Left lobe of liver (tissue), 2 donors: Measurements from ENCODE around the gene EPHB2. TPM values are rescaled to one million over a fixed set of nuclear protein-coding genes. Genes with fewer than 3 reads are reported as not detected.
A peak's percentile ranks its signal among the peaks of the same experiment; 100 is the strongest.

Experiments used
- ATAC-seq: fragments of 200-7000 bp; cut with Tn5 transposase; one replicate; pipeline ENCODE4 v1.9.1; 2020; ENCODE audit warnings: mild to moderate bottlenecking, moderate library complexity
- DNase-seq: peaks from one replicate; pipeline ENCODE4 v3.0.0-alpha.2; 2020; ENCODE audit warnings: low spot score
- total RNA-seq: library from RNA; stranded (reverse); gene quantifications from one replicate; pipeline ENCODE4 v1.2.1, GENCODE V29; 2021
- donor health status: DM: no; HTN: no; CAD: no; lungs with moderate emphysema.
- donor health status: DM: no; HTN: yes; CAD: no.

Gene EPHB2
- total RNA-seq, 1 donor from 2014 or later, result 0.38 TPM

GRCh38 chr1:22777388-22778057, 66.9 kb downstream of the EPHB2 start:
- DNase-seq, result no peak
- no peak for ATAC-seq

DNA sequence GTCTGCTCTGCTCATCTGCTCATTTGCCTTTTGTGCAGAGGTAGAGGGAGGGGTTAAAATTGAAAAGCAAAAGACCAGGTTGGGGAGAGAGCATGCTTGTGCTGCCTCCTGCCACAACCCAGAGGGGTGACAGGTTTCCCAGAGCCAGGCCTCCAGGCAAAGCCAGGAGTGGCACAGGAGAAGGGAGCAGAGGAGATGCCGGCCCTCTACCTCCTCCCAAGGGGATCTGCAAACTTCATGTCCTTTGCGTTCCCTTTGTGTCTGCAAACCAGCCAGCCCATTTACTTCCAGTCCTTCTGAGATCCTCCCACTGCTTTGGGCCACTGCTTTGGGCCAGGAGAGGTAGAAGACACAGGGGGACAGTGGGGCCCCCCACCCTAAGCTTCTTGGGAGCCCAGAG, 67.8 kb downstream of the EPHB2 start:
- DNase-seq (no peak), ATAC-seq (no peak)

- no peak for DNase-seq
Measured at GRCh38 chr1:22778862-22779520, 68.4 kb downstream of the EPHB2 start.

DNA sequence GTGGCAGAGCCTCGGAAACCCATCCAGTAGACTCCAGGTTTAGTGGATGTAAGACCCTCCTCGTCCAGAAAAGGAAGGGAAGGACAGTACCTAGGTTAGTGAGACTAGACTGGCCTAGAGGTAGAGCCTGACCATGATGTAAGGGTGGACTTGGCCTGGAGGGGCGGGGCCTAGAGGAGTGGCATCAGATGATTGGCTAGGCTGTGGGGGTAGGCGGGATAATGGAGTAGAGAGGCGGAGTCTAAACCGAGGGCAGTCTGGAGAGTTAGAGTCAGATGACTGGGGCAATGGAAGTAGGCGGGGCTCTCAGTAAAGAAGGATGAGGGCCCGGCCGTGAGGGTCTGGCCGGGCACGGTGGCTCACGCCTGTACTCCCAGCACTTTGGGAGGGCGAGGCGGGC, 70.1 kb downstream of the EPHB2 start:
- no peak for ATAC-seq
- no peak for DNase-seq

More at GRCh38 chr1:22778862-22779520, 68.4 kb downstream of the EPHB2 start:
- peak; percentile 19 for ATAC-seq

GRCh38 chr1:22781483-22781882, 70.8 kb downstream of the EPHB2 start:
- ATAC-seq (no peak), DNase-seq (no peak)

DNA sequence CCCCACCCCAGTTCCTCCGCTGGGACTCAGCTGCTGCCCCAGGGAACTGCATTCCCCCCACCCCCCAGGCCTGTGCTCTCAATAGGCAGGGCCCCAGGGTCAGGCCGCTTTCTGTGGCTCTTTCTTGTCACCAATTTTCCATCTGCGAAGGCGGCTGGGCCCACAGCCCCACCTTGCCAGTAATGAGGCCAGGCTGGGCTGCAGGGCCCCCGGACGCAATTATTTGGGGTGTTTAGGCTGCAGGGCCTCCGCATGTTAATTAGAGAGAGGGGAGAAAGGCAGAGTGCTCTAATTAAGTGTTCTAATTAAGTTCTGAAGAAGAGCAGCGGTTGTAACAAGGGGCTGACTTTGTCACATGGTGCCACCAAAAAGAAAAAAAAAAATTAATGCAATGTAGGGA, 71.8 kb downstream of the EPHB2 start:
- DNase-seq (no peak), ATAC-seq (no peak)

GRCh38 chr1:22784317-22784716, 73.7 kb downstream of the EPHB2 start:
- ATAC-seq (no peak), DNase-seq (no peak)

DNA sequence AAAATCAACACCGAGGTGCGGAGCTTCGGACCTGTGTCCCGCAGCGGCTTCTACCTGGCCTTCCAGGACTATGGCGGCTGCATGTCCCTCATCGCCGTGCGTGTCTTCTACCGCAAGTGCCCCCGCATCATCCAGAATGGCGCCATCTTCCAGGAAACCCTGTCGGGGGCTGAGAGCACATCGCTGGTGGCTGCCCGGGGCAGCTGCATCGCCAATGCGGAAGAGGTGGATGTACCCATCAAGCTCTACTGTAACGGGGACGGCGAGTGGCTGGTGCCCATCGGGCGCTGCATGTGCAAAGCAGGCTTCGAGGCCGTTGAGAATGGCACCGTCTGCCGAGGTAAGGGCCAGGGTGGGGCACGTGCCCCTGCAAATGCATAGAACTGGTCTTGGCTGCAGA, 74.1 kb downstream of the EPHB2 start:
- ATAC-seq, result no peak

GRCh38 chr1:22786101-22786500, 75.5 kb downstream of the EPHB2 start:
- no peak for ATAC-seq
- DNase-seq, result no peak

More for the DNA sequence above, 74.1 kb downstream of the EPHB2 start:
- no peak for DNase-seq

DNA sequence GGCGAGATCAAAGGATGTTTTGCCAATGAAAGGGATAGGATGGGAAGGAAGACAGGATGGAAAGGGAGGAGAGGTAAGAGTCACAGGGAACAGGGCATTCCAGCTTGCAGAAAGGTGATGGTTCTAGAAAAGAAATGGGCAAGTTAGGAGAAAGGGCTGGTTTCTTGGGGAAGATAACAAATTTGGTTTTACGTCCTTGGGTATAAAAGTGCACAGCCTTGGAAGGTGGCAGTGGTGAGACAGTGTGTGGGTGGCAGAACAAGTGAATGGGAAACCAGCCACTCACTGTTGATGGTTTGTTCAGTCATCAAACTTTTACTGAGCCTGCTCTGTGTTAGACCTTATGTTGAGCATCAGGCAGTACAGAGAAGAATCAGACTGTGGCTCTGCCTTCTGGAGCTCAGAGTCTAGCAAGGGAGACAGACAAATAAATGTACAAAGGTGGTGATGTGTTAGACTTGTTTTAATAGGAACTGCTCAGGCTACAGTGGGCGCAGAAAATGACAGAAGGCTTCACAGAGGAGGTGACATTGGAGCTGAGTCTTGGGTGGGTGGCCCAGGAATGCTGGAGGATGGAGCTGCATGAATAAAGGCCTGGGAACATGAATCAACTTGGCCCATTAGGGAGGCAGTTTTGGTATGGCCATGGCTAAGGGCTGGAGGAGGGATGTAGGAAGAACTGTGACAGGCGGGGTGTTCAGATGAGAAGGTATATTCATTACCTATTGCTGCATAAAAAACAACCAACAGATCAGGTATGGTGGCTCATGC, 76.3 kb downstream of the EPHB2 start:
- no peak for ATAC-seq
- no peak for DNase-seq

DNA sequence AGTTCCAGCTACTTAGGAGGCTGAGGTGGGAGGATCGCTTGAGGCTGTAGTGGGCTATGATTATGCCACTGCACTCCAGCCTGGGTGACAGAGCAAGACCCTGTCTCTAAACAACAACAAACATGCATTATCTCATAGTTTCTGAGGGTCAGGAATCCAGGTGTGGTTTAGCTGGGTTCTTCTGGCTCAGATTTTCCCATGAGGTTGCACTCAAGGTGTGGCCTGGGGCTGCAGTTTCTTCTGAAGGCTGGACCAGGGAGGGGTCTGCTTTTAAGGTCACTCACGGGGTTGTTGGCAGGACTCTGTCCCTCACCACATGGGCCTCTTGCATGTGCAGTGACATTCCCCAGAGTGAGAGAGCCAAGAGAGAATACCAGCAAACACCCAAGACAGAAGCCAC, 77.0 kb downstream of the EPHB2 start:
- no peak for DNase-seq
- ATAC-seq, result no peak

- no peak for ATAC-seq
- DNase-seq, result no peak
Measured at GRCh38 chr1:22788254-22788661, 77.6 kb downstream of the EPHB2 start.

- no peak for DNase-seq
- ATAC-seq, result no peak
Measured at GRCh38 chr1:22789356-22789994, 78.8 kb downstream of the EPHB2 start.

DNA sequence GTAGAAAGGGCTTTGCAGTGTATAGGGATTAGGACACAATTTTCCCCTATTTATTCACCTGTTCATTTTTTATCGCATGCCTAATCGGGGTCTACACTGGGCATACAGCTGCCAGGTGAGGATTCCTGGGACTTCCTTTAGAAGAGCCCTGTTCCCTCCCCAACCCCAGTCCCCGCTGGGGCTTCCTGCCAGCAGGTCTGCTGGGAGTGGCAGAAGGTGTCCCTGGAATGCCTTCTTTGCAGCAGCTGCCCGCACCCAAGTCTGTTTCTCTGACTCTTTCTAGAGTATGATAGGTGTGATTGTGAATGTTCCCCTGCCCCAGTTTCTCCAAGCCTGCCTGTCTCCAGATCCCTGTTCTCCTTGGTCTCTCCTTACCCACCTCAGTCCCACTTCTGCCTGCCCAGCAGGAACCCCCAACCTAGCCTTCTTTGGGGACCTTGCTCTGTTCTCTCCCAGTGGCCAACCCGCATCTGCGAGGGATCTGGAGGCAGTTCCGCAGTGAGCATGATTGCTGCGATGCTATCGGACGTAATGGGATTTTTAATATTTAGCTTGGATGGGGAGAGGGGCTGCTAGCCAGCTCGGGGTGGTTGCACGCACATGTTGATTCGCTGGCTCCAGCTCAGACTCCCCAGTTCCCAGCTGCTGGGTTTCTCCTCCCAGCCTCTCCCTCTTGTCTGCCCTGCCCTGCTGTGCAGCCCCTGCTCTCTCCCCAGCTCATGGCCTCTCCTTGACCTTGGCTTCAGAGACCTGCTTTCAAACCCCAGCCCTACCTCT, 79.8 kb downstream of the EPHB2 start:
- DNase-seq (no peak), ATAC-seq (no peak)

DNA sequence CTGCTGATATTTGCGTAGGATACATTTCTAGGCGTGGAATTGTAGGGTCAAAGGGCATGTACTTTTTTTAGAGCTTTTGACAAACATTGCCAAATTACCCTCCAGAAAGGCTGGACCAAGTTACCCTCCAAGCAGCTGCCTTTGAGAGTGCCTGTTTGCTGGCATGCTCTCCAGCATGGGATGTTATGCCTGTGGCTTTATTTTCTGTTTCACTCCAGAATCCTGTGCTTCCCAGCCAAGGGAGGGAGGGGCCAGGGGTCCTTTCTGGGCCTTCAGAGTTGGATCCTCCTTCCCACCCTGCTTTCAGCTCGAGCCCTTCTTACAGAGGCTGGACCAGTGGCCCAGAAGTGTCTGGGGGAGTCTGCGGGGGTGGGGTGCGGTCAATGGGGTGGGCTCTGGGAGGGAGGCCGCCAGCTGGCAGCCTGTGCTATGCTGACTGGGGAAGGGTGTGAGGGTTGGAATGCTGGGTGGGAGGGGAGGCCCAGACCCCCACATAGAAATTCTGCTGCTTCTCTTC, 81.2 kb downstream of the EPHB2 start:
- DNase-seq, result no peak
- peak; percentile 24 for ATAC-seq

DNA sequence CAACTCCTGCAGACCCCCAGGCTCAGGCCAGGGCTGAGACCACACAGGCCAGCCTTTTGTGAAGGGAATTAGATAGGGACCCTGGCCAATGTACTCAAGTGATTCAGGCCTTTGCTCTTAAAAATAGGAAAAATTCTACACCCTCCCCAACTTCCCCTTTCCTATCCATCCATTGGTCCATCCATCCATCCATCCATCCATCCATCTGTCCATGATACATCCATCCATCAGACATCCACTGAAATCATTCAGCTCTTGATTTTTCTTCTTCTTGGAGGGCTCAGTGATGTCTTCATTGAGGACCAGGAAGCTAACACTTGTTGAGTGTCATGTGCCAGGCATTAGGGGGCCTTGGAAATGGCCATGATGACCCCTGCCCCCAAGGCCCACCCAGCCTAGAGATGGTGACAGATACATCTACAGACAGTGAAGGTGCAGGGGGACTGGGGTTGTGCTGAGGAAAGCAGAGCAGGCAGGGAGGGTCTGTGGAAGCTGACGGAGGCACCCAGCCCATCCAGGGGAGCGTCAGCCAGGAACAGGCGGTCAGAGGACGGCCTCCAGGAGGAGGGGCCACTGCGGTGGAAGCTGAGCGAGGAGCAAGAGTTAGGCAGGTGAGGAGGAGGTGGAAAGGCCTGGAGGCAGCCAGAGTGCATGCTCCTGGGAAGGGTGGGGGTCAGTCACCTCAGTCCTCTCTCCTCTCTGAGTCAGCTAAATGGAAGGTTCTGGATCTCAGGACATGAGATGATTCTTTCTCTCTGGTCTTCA, 81.9 kb downstream of the EPHB2 start:
- ATAC-seq (no peak), DNase-seq (no peak)

GRCh38 chr1:22793647-22794046, 83.0 kb downstream of the EPHB2 start:
- ATAC-seq (no peak), DNase-seq (no peak)

- DNase-seq (no peak), ATAC-seq (peak; percentile 26)
Measured at GRCh38 chr1:22794647-22795365, 84.2 kb downstream of the EPHB2 start.

- no peak for DNase-seq
- no peak for ATAC-seq
Measured at GRCh38 chr1:22795366-22795714, 84.7 kb downstream of the EPHB2 start.
